HG03354 (cell line): Measurements from ENCODE around the gene CYP27C1.
A peak's percentile ranks its signal among the peaks of the same experiment; 100 is the strongest.
"Not testable (repeated sequence)": the region's sequence is repeated elsewhere in the genome, so short reads cannot be mapped to it uniquely, and the experiment has no call there.

Experiments
- ATAC-seq: cut with Tn5 transposase; IDR thresholded peaks from one replicate; pipeline ENCODE4 v1.9.1; 2021; ENCODE audit warnings: mild to moderate bottlenecking; ENCODE audit not compliant: unreplicated experiment, poor library complexity, severe bottlenecking

The CYP27C1 gene, protein sequence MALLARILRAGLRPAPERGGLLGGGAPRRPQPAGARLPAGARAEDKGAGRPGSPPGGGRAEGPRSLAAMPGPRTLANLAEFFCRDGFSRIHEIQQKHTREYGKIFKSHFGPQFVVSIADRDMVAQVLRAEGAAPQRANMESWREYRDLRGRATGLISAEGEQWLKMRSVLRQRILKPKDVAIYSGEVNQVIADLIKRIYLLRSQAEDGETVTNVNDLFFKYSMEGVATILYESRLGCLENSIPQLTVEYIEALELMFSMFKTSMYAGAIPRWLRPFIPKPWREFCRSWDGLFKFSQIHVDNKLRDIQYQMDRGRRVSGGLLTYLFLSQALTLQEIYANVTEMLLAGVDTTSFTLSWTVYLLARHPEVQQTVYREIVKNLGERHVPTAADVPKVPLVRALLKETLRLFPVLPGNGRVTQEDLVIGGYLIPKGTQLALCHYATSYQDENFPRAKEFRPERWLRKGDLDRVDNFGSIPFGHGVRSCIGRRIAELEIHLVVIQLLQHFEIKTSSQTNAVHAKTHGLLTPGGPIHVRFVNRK

DNA sequence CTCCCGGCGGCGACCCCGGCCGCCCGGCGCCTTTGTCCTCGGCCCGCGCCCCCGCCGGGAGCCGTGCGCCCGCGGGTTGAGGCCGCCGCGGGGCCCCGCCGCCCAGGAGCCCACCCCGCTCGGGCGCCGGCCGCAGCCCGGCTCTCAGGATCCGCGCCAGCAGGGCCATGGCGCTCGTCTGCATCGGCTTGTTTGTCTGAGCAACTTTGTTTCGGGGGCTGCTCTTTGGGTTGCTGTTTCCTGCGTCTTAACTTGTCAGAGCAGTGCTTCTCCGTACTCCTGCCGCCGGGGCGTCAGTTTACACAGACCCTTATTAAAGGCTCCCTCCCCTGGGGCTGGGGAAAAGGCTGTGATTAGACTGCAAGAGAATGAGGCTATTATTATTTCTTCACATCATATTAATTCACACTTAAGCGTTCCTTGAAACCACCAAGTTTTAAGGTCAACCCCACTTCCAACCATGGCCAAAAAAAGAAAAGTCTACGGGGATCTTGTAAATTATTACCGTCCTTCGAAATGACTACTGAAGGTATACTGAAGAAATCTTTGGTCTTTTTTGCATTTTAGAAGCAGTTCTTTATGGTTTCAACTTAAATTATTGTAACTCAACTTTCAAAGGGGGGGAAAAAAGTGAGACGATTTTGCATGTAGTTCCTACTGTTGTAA, at the start of gene CYP27C1:
Gene CYP27C1 (minus strand): TSS at position 198 of the 666 bp plus-strand sequence. CDS start 29 bp downstream, at position 169.
- no peak for ATAC-seq

DNA sequence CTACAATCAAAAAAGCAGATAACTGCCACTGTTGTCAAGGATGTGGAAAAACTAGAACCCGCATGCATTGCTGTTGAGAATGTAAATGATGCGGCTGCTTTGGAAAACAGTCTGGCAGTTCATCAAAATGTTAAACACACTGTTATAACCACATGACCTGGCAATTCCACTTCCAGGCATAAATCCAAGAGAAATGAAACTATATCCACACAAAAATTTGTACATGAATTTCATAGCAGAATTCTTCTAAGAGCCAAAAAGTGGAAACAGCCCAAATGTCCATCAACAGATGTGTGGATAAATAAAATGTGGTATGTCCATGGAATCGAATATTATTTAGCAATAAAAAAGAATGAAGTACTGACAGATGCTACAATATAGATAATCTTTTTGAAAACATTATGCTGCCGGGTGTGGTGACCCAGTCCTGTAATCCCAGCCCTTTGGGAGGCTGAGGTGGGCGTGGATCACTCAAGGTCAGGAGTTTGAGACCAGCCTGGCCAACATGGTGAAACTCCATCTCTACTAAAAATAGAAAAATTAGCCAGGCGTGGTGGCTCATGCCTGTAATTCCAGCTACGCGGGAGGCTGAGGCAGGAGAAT, 41.8 kb upstream of the CYP27C1 start:
- no peak for ATAC-seq

DNA sequence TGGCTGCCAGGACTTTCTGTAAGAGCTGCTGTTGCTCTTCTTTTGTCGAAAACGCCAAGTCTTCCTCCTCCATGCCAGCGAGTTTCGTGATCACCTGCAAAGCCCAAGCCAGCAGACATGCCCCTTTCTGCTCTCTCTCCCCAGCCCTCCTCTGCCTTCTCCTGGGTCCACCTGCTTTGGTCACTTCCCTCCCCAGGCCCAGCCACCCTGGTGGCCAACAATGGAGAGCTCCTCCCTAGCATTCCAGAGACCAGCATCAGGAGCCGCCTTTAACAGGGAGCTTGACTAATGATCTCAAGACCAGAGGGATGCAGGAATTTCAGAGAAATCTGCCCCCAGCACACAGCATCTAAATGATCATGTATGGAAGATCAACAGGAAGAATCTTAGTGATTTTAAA, 39.3 kb upstream of the CYP27C1 start:
- no peak for ATAC-seq

DNA sequence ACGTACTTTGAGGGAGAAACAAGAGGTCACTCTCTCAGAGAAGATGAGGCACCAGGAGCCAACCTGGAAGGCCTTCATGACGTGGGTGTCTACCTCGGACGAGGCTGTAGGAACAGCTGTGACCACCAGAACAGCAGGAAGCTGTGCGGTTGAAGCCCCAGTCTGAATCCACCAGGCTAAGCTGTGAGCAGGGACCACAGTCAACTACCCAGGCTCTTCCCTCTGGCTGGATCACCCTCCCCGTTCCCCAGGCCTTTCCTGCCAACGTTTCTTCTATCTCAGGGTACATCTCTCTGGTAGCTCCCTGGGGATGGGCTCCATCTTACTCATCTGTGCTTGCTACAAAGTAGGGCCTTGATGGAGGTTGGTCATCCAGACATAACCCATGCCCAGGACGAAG, 36.8 kb upstream of the CYP27C1 start:
- no peak for ATAC-seq

DNA sequence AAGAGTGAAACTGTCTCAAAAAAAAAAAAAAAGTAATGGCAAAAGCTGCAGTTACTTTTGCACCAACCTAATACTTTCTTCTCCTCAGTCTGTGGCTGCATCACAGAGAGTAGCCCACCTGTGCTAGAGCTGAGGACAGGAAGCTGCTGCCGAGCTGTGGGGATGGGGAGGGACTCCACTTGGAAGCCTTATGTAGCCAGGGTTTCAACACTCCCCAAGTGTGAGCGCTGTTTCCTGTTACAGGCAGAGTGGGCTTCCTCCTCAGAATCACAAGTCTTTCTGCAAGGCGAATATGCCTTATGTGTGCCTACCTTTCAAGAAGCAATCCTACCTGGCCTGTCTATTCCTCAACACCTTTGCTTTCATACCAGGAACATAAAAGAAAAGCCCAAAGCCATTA, 36.3 kb upstream of the CYP27C1 start:
- no peak for ATAC-seq

DNA sequence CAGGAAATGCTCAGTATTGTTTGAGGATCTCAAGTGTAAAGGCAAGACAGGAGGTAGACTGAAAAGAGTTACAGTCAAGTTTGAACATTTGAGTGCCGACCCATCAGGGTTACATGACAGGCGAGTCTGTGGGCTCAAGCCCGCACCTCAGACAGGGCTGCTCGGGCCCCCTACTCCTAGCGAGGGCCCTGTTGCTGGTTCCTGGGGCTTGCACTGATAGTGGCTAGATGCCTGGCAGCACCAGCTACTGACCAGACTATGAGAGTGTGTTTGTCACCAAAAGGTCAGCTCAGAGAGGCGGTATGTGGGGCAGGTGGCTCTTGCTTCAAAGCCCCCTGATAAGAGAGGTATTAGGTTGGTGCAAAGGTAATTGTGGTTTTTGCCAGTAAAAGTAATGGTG, 35.6 kb upstream of the CYP27C1 start:
- no peak for ATAC-seq

DNA sequence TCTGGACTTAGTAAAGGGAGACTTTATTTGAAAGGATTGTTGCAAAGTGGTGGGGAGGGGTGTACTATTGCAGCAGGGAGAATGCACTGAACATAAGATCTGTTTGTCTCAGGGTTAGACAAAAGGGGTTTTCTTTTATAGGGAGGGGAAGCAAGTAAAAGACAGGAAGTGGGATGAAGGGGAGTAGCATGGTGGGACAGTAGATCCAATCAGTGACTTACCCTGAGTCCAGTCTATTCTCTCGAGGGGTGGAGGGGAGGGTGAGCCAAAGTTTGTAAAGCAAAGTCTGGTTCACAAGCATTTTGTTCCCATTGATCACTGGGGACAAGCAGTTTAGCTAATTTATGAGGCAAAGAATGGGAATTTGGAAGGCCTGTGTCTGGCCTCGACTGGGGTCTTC, 35.0 kb upstream of the CYP27C1 start:
- ATAC-seq: no peak

DNA sequence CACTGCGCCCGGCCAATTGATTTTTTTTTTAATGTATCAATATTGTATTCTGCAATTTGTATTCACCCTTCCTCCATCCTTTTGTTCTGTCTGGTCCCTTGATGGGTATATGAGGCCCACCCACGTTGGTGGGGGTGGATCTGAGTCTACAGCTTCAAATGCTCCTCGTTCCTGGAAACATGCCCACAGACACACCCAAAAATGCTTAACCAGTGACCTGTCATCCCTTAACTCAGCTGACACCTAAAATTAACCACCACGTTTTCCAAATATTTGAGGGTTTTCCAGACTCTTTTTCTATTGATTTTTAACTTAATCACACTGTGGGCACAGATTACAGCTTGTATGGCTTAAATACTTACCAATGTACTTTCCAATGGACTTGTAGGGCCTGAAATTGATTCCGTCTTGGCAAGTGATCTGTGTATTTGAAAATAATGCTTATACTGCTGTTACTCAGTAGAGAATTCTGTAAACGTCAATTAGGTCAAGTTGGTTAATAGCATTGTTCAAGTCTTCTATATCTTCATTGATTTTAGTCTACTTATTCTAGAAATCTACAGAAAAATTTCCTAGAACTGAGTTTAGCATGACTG, 34.4 kb upstream of the CYP27C1 start:
- ATAC-seq: no peak

DNA sequence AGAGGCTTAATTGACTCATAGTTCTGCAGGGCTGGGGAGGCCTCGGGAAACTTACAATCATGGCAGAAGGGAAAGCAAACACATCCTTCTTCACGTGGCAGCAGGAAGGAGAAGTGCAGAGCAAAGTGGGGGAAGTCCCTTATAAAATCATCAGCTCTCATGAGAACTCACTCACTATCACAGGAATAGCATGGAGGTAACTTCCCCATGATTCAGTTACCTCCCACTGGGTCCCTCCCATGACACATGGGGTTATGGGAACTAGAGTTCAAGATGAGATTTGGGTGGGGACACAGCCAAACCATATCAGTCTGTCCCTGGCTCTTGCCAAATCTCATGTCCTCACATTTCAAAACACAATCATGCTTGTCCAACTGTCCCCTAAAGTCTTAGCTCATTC, 21.1 kb upstream of the CYP27C1 start:
- ATAC-seq: not testable (repeated sequence)

DNA sequence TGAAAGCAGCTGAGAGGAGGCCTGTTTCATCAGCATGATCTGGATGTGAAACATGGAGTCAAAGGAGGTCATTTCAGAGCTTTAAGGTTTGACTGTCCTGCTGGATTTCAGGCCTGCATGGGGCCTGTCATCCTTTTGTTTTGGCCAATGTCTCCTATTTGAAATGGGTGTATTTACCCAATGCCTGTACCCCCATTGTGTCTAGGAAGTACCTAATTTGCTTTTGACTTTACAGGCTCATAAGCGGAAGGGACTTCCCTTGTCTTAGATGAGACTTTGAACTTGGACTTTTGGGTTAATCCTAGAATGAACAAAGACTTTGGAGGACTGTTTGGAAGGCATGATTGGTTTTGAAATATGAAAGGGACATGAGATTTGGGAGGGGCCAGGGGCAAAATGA, 19.3 kb upstream of the CYP27C1 start:
- ATAC-seq: no peak

DNA sequence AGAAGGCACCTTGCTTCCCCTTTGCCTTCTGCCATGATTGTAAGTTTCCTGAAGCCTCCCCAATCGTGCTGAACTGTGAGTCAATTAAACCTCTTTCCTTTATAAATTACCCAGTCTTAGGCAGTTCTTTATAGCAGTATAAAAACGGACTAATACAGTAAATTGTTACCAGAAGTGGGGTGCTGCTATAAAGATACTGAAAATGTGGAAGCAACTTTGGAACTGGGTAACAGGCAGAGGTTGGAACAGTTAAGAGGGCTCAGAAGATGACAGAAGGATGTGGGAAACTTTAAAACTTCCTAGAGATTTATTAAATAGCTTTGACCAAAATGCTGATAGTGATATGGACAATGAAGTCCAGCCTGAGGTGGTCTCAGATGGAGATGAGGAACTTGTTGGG, 17.7 kb upstream of the CYP27C1 start:
- ATAC-seq: not testable (repeated sequence)

DNA sequence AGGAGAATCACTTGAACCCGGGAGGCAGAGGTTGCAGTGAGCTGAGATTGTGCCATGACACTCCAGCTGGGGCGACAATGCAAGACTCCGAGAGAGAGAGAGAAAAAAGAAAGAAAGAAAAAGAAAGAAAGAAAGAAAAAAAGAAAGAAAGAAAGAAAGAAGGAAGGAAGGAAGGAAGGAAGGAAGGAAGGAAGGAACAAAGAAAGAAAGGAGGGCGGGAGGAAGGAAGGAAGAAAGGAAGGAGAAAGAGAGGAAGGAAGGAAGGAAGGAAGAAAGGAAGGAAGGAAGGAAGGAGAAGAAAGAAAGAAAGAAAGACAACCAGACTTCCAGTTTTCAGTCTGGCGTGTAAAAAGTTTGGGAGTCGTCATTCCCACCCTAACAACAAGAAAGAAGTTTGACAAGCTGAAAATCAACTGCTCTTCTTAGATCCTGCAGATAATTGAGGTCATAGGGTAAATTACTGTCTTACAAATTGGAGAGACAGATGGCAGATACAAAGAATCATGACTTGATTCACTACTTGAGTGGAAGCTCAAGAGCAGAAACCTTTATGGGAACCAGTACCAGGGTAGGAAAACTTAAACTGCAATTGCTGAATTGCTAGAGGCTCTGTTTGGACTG, 15.1 kb upstream of the CYP27C1 start:
- ATAC-seq: no peak

DNA sequence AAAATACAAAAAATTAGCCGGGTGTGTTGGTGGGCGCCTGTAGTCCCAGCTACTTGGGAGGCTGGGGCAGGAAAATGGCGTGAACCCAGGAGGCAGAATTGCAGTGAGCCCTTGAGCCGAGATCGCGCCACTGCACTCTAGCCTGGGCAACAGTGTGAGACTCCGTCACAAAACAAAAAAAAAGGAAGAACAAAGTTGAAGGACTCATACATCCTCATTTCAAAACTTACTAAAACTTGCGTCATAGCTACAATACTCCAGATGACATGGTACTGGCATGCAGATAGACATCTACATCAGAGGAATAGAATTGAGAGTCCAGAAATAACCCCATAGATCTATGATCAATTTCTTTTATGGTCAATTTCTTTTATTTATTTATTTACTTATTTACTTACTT, 13.6 kb upstream of the CYP27C1 start:
- no peak for ATAC-seq

DNA sequence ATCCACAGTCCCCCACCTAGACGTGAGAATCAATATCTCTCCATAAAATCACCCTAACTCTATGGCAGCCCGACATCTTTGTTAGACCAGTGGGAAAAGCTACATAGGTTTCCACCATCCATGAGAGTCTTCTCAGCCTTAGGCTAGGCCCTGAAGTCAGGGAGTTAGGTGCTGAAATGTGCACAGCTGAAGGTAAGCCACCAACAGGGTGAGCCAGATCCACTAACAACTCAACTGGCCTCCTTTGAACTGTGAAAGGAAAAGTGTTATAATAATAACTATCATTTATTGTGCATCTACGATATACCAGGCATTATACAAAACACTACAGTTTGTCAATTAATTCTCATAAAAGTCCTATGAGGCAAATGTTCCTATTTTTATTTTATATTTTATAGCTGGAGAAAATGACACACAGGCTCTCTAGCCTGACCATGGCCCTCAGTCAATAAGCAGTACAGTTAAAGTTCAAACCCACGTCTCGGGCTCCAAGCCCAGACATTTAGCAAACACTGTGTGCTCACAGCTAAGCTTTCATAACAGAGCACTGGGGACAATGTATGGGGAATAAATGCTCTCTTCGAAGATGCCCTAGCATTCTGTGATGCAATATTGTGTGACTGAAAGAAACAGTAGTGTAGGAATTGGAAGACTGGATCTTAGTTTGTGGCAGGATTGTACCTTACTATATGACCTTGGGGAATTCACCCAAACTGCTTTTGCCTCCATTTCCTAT, 11.2 kb upstream of the CYP27C1 start:
- ATAC-seq: no peak

DNA sequence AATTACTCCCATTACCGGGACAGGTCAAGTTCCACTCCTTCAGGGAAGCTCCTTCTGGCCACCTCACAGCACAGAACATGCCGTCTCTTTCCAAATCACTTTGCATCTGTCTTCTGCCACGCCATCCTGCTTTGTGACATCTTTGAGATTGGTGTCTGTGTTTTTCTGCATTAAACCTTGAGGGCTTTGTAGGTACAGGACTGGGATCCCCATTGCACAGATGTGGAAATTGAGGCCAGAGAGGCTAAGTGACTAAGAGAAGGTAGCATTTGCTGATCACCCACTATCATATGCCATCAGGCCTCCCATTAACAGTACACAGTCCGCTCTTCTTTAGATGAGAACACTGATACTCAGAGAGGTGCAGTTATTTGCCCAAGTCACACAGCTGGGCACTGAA, 9.5 kb upstream of the CYP27C1 start:
- ATAC-seq: no peak

DNA sequence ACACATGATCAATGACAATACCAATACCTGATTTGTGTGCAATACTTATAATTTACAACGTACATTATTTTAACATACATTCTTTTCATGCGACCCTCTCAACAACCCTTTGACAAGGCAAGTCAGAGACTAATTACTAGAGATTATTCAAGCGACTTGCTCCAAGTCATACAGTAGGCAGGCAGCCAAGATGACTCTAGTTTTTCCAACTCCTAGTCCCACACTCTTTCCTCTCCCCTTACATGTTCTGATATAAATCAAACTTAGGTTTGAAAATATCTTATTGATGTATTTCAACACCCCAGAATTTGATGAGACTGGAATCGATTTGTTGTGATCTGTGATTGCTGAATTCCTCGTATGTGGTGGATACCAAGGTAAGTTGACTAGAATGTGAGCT, 8.0 kb upstream of the CYP27C1 start:
- no peak for ATAC-seq

DNA sequence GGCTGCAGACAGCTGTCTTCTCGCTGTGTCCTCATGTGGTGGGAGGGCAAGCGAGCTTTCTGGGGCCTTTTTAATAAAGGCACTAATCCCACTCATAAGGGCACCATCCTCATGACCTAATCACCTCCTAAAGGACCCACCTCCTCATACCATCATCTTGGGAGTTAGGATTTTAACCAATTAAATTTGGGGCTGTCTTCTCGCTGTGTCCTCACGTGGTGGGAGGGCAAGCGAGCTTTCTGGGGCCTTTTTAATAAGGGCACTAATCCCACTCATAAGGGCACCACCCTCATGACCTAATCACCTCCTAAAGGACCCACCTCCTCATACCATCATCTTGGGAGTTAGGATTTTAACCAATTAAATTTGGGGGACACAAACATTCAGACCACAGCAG, 7.2 kb upstream of the CYP27C1 start:
- not testable (repeated sequence) for ATAC-seq

DNA sequence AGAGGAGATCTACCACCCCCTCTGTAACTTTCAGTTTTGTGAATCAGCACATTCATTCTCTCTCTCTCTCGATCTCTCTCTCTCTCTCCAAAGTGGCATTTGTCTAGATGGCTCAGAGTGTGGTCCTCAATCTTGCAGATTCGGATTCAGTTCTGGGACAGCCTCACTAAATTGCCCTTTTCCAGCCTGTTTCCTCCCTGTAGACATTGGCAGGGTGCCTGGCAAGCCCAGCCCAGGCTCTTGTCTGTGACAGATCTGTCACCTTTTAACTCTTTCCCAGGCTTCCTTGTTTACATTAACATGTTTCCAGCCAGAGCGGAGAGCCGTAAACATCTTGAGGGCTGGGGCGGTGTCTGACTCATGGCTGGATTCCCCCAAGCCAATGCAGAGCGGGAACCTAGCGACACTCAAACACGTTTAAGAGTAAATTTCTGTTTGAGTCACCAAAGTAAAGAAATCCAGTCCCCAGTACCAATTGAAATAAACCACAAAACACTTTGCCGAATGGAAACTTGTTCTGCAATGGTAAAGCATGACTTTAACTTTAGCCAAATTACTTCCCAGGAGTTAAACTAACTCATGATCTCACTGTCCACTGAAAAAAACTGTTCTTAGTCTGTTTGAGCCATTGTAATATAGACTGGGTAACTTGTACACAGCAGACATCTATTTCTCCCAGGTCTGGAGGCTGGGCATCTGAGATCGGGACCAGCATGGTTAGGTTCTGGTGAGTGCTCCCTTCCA, 6.6 kb upstream of the CYP27C1 start:
- peak; percentile 56 for ATAC-seq

DNA sequence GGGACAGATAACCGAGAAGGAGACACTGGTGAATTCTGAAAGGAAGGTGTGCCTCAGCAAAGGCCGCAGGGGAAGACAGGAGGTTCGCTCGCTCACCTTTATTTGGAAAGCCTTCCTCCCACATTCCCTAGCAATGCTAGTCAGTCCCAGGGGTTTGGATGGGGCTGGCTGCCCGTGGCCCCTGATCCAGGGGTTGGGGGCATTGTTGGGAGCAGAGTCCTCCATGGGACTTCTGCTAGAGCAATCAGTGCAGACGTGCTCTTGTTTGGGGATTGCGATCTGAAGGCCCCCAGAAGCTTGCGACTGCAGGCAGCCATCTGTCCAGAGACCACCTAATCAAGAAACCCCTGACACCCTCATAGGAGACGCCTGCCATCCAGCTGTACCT, 6.0 kb upstream of the CYP27C1 start:
- no peak for ATAC-seq
